GM18511 (cell line): Measurements from ENCODE around the gene VASN.

Source experiments
- ATAC-seq: cut with Tn5 transposase; IDR thresholded peaks from one replicate; pipeline ENCODE4 v1.9.1; 2021; ENCODE audit warnings: mild to moderate bottlenecking, moderate library complexity; ENCODE audit not compliant: unreplicated experiment

Gene VASN

GRCh38 chr16:4370570-4371356 is 885 bp upstream of the VASN start:
- no peak for ATAC-seq

GRCh38 chr16:4372001-4372577 is 441 bp downstream of the VASN start:
- peak; percentile 51 for ATAC-seq

GRCh38 chr16:4372578-4373355 is 1.1 kb downstream of the VASN start:
- no peak for ATAC-seq

DNA sequence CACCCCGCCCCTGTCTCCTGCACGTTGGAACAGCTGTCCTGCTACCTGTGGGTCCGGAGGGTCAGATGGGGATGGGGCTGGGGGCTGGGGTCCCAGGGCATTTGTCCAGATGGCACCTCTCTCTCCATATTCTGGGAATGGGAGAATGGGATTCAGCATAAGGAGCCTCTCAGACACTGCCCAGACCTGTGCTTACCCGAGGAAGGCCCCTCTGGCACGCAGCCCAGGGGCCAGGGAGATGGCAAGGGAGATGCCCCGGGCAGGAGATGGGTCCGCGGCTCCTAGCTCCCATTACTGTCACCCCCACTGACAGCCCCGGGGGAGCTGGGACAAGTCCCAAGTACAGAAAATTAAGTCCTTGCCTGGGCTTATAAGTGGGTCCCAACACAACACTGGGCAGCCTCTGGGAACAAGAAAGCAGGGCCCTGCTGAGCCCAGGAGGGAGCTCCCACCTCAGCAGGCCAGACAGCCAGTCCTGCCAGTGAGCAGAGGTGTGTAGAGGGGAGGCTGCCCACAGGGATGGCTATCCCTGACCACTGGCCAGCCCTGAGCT is 1.8 kb downstream of the VASN start:
- no peak for ATAC-seq

DNA sequence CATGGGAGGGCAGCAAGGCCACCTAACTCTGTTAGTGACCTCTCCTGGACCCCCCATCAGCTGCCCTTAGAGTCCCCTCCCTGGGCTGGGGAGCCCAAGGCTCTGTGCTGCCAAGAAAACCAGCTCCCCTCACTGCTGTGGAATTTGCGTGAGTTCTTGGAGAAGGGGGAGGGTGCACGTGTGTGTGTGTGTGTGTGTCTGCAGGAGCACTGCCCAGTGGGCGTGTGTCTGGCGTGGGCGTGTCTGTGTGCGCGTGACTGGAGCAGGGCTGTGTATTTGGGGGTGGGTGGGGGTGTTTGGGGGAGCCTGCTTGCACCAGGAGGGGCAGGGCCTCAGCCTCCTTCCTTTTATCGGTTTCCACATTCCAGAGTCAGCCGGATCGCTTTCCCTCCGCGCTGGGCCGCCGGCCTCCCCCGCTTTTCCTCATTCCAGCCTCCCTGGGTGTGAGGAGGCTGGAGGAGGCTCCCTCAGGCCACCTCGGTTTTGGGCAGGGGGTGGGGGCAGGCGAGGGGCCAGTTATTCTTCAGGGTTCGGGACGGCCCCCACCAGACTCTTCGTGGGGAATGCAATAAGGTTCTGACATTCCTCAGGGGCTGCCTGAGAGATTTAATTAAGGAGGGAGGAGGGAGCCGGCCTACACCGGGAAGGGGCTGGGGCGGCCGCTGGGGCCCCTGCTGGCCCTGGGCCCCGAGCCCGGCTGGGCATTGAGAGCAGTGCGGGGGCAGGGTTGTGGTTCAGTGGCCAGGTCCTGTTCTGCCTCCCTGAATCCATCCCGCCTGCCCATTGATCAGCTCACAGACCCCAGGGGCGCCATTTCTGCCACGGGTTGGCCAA is 2.5 kb downstream of the VASN start:
- ATAC-seq: no peak

GRCh38 chr16:4375717-4376116 is 4.1 kb downstream of the VASN start:
- ATAC-seq: no peak

GRCh38 chr16:4376126-4376892 is 4.7 kb downstream of the VASN start:
- ATAC-seq: no peak

DNA sequence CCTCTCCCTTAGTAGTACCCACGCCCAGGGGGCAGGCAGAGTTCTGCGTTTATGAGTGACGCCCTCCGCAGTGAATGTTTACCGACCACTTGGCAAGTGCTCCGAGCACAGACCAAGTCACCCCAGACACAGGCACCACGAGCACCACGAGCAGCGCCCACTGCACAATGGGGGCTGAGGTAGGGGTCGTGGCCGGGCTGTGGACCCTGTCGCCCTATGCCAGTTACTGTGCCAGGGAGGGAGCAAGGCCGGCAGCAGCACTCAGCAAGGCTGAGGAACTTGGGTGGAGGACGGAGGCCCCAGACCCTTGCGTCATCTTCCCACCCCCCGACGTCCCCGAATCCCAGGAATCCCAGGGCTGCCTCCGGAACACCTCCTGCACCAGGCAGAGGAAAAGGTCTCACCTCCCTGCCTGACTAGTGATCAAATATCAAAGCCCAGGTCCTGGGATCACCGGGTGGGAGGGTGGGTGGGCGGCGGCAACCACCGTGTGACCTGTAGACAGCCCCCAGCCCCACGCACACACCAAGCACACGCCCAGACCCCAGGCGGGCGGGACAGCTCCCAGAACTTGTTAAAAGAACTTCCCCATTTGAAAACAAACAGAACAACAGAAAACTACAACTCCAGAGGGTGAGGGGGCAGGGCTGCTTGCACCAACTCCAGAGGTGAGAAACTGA is 5.4 kb downstream of the VASN start:
- no peak for ATAC-seq

DNA sequence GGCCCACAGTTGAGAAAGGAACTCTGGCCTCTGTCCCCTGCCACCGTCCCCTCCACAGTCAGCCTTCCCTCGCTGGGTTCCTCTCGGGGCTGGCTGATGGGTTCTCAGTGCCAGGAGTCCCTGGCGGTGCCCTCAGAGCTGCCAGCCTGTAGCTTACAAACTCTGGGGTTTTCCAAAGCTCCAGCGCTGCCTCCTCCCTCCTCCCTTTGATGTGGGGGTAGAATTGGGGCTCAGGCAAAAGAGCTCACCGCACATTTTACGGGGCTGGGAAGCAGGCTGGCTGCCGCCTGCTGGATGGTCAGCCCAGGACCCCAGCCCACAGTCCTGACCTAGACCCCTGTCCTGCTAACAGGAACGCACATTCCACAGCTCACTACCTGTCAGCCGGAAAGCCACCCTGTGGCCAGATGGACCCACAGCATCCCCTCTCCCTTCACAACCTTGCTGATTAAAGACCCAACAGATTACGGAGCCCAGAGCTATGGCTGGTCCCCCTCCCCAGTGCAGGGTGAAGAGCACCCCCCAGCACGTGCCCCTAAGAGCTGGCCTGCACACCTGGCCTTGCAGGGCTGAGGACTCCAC is 6.0 kb downstream of the VASN start:
- no peak for ATAC-seq

DNA sequence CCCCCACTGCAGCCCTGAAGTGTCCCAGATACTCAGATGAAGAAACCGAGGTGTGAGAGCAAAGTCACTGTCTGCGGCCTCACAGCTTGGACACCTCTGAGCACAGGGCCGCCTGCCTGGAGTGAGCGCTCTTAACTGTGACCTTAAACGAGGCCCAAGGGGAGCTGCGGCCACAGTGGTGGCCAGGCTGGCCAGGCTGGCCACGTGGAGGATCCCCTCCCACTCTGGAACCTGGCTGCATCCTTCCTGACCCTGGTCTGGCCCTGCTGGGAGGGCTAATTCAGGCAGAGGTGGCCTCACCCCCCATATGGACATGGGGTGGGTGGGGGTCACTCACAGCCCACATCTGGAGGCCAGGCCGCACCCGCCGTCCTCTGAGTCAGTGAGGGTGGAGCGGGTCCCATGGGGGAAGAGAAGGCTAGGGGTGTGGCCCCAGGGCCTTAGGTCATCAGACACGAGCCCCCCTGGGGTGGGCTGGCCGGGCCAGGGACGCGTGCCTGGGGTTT is 6.6 kb downstream of the VASN start:
- no peak for ATAC-seq

- no peak for ATAC-seq
Measured at GRCh38 chr16:4378999-4379690, 7.5 kb downstream of the VASN start.

DNA sequence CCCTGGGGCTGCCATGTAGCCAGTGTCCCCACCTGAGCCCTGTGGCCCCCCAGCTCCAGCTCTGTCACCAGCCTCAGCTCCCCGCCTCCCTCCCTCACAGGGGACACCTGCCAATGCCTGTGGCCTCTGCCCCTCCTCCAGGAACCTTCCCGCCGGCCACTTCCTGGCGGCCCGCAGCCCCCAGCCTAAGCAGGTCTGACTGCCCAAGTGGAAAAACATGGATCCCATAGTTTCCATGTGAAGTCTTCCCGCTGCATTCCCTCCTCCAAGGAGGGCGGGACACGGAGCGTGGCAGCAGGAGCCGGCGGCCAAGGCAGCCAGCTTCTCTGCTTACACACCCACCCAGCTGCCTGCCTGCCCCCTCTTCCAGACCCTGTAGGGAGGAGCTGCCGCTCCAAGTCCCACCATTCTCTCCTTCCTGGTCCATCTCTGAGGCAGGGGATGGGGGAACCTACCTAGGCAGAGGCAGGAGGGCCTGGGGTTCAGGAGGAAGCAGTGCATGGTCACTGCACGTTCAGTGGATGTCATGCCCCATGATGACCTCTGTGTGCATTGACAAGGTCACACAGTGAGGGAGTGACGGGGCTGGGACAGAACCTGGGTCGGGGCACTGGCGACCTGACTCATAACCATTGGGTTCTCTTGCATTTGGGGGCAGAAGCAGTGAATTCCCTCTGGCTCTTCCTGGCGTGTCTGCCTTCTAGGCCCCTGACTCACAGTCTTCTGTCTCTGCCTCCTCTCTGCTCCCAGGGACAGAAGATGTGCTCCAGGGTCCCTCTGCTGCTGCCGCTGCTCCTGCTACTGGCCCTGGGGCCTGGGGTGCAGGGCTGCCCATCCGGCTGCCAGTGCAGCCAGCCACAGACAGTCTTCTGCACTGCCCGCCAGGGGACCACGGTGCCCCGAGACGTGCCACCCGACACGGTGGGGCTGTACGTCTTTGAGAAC is 8.7 kb downstream of the VASN start:
- ATAC-seq: no peak

GRCh38 chr16:4381072-4381934 is 9.7 kb downstream of the VASN start:
- no peak for ATAC-seq

- ATAC-seq: no peak
Measured at GRCh38 chr16:4381935-4382794, 10.5 kb downstream of the VASN start.

DNA sequence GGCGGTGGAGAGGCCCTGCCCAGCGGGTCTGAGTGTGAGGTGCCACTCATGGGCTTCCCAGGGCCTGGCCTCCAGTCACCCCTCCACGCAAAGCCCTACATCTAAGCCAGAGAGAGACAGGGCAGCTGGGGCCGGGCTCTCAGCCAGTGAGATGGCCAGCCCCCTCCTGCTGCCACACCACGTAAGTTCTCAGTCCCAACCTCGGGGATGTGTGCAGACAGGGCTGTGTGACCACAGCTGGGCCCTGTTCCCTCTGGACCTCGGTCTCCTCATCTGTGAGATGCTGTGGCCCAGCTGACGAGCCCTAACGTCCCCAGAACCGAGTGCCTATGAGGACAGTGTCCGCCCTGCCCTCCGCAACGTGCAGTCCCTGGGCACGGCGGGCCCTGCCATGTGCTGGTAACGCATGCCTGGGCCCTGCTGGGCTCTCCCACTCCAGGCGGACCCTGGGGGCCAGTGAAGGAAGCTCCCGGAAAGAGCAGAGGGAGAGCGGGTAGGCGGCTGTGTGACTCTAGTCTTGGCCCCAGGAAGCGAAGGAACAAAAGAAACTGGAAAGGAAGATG is 11.2 kb downstream of the VASN start:
- no peak for ATAC-seq
